PFSK-1 (cell line): ENCODE measurements around the gene ARSD.

ENCODE experiments used
- FOXP2 ChIP-seq: optimal IDR thresholded peaks from 2 replicates; pipeline ENCODE3; 2011; ENCODE audit warnings: borderline replicate concordance, control low read depth, inconsistent platforms; ENCODE audit not compliant: insufficient read depth; ENCODE audit errors: extremely low read length, extremely low read depth
- POLR2AphosphoS5 ChIP-seq: IDR thresholded peaks from 2 replicates; pipeline ENCODE4 v1.6.1; 2012; ENCODE audit warnings: low read depth, mild to moderate bottlenecking, control low read depth, low read length, moderate library complexity
- REST ChIP-seq, 2 experiments: IDR thresholded peaks; 2 replicates each; pipeline versions ENCODE4 v1.6.1 to v1.8.0; 2011 to 2012; ENCODE audit warnings: low read depth in 2 of 2, low read length in 2 of 2, control low read depth in 1 of 2, inconsistent platforms in 1 of 2, mild to moderate bottlenecking in 1 of 2, moderate library complexity in 1 of 2; ENCODE audit not compliant: insufficient read depth in 1 of 2
- SIN3A ChIP-seq: IDR thresholded peaks from 2 replicates; pipeline ENCODE4 v1.6.1; 2012; ENCODE audit warnings: mild to moderate bottlenecking, low read length, moderate library complexity, borderline replicate concordance; ENCODE audit not compliant: insufficient read depth
- TAF1 ChIP-seq: IDR thresholded peaks from 2 replicates; pipeline ENCODE4 v1.6.1; 2012; ENCODE audit warnings: low read length, control low read depth, borderline replicate concordance; ENCODE audit not compliant: insufficient read depth

- TF ChIP-seq POLR2AphosphoS5, result no peak
- TF ChIP-seq REST (IDR thresholded peaks at IDR 0.05; ENCODE audit: insufficient read depth in 1 of 2, low read depth in 2 of 2, low read length in 2 of 2), result no peak
- no peak for TF ChIP-seq SIN3A
- TF ChIP-seq FOXP2, result no peak
- TF ChIP-seq TAF1, result no peak
Measured at GRCh38 chrX:2874222-2875135, 54.7 kb downstream of the ARSD start.
